T-helper 2 cell treated with Interferon-gamma antibody and Interleukin-4, amounts not matched to agents 100 ng/mL and 5 ng/mL, for 36 hours (primary cell): Measurements from ENCODE around the gene MBOAT2. TPM values are rescaled to one million over a fixed set of nuclear protein-coding genes. Genes with fewer than 3 reads are reported as not detected.

ENCODE experiments used
- intact Hi-C: fragments of 100-400 bp; cut with micrococcal nuclease; formaldehyde crosslinking; loops from one replicate; pipeline ENCODE4 v1.15.1; 2023
- total RNA-seq: library from RNA; stranded (reverse); gene quantifications from 2 replicates; pipeline ENCODE4 v1.2.3, GENCODE V29; 2022

The MBOAT2 gene
- total RNA-seq, 1 donor from 2014 or later = 6.7 TPM

GRCh38 chr2:8860239-8860638 lies 143.2 kb downstream of the MBOAT2 start:
- intact Hi-C loops = no loop called here

- intact Hi-C loops = no loop called here
These were observed 144.6 kb downstream of the MBOAT2 start for GRCh38 chr2:8858910-8859309.

GRCh38 chr2:8858264-8858663 lies 145.2 kb downstream of the MBOAT2 start:
- intact Hi-C loops = no loop called here

GRCh38 chr2:8857709-8858108 lies 145.8 kb downstream of the MBOAT2 start:
- intact Hi-C loops = no loop called here

- intact Hi-C loops = no loop called here
These were observed 147.3 kb downstream of the MBOAT2 start for GRCh38 chr2:8856176-8856575.

GRCh38 chr2:8855010-8855409 lies 148.5 kb downstream of the MBOAT2 start:
- intact Hi-C loops = no loop called here

- intact Hi-C loops = no loop called here
These were observed 150.1 kb downstream of the MBOAT2 start for GRCh38 chr2:8853426-8853825.

GRCh38 chr2:8851811-8852560 lies 151.5 kb downstream of the MBOAT2 start:
- intact Hi-C loops = no loop called here

GRCh38 chr2:8850845-8851487 lies 152.5 kb downstream of the MBOAT2 start:
- intact Hi-C loops = no loop called here

GRCh38 chr2:8849327-8849726 lies 154.2 kb downstream of the MBOAT2 start:
- intact Hi-C loops = no loop called here

GRCh38 chr2:8848328-8849100 lies 155.0 kb downstream of the MBOAT2 start:
- intact Hi-C loops = no loop called here

- intact Hi-C loops = no loop called here
These were observed 156.1 kb downstream of the MBOAT2 start for GRCh38 chr2:8847400-8847799.

GRCh38 chr2:8841932-8842331 lies 161.6 kb downstream of the MBOAT2 start:
- intact Hi-C loops = no loop called here

GRCh38 chr2:8840475-8841091 lies 162.9 kb downstream of the MBOAT2 start:
- intact Hi-C loops = no loop called here

GRCh38 chr2:8839189-8839965 lies 164.1 kb downstream of the MBOAT2 start:
- intact Hi-C loops = no loop called here

- intact Hi-C loops = loop anchor here (1.0 kb wide), 1 partner anchor 166 kb away; the partner anchor contains the start of gene MBOAT2
These were observed 165.7 kb downstream of the MBOAT2 start for GRCh38 chr2:8837795-8838140.

- intact Hi-C loops = loop anchor here (1.0 kb wide), 1 partner anchor 166 kb away; the partner anchor contains the start of gene MBOAT2
These were observed 166.3 kb downstream of the MBOAT2 start, which contains the start of gene KIDINS220 for GRCh38 chr2:8836971-8837794. Gene KIDINS220 (minus strand): TSS chr2:8837613. CDS start chr2:8827093, 10,520 bp downstream.

- intact Hi-C loops = no loop called here
These were observed 168.2 kb downstream of the MBOAT2 start for GRCh38 chr2:8835279-8835678.

GRCh38 chr2:8833853-8834252 lies 169.6 kb downstream of the MBOAT2 start:
- intact Hi-C loops = no loop called here

GRCh38 chr2:8831516-8831915 lies 172.0 kb downstream of the MBOAT2 start:
- intact Hi-C loops = no loop called here
